Lung (tissue), 12 donors: ENCODE measurements around the gene SLC44A1. TPM values are rescaled to one million over a fixed set of nuclear protein-coding genes. Genes with fewer than 3 reads are reported as not detected.

ENCODE experiments used
- ATAC-seq: fragments of 200-7000 bp; cut with Tn5 transposase; one replicate; pipeline ENCODE4 v1.9.1; 2020; ENCODE audit warnings: moderate number of reproducible peaks; ENCODE audit not compliant: insufficient read depth, low FRiP score
- DNase-seq, 3 donors: peaks; one replicate each; pipeline ENCODE4 v3.0.0-alpha.2; 2013 to 2017
- H3K27ac ChIP-seq, 2 donors: one replicate each; pipeline ENCODE4 v1.5.1; 2013; ENCODE audit warnings: mild to moderate bottlenecking in 2 of 2, moderate library complexity in 2 of 2, control low read depth in 1 of 2, inconsistent platforms in 1 of 2, low read depth in 1 of 2, low read length in 1 of 2
- H3K27me3 ChIP-seq, 3 donors: one replicate each; pipeline ENCODE4 v1.5.1; 2013; ENCODE audit warnings: low read length in 2 of 3; ENCODE audit not compliant: control insufficient read depth in 3 of 3, insufficient read depth in 3 of 3
- H3K36me3 ChIP-seq, 4 donors: one replicate each; pipeline ENCODE4 v1.5.1; 2013; ENCODE audit warnings: low read length in 4 of 4, mild to moderate bottlenecking in 1 of 4, moderate library complexity in 1 of 4; ENCODE audit not compliant: control insufficient read depth in 4 of 4, insufficient read depth in 4 of 4
- H3K4me1 ChIP-seq, 5 donors: one replicate each; pipeline ENCODE4 v1.5.1; 2013; ENCODE audit warnings: low read length in 5 of 5, mild to moderate bottlenecking in 2 of 5, moderate library complexity in 1 of 5; ENCODE audit not compliant: control insufficient read depth in 5 of 5, insufficient read depth in 5 of 5
- H3K4me3 ChIP-seq: one replicate; pipeline ENCODE4 v1.5.1; 2013; ENCODE audit warnings: mild to moderate bottlenecking, control low read depth, moderate library complexity
- H3K9ac ChIP-seq, 2 donors: one replicate each; pipeline ENCODE4 v1.5.1; 2013; ENCODE audit warnings: low read length in 2 of 2, control low read depth in 1 of 2; ENCODE audit not compliant: insufficient read depth in 1 of 2
- H3K9me3 ChIP-seq, 4 donors: one replicate each; pipeline ENCODE4 v1.5.1; 2013; ENCODE audit warnings: low read length in 3 of 4, mild to moderate bottlenecking in 1 of 4, moderate library complexity in 1 of 4; ENCODE audit not compliant: control insufficient read depth in 4 of 4, insufficient read depth in 3 of 4
- CTCF ChIP-seq: IDR thresholded peaks from 2 replicates; pipeline ENCODE4 v1.5.1; 2012; ENCODE audit warnings: mild to moderate bottlenecking; ENCODE audit errors: control extremely low read depth, extremely low read depth
- WGBS, 2 donors: extraction: QIAGEN DNeasy Blood & Tissue Kit; methylation state at CpG; one replicate each; pipeline ENCODE4 v1.1.7; 2013; 5-methylcytosine and 5-hydroxymethylcytosine counted together
- polyA plus RNA-seq, 2 donors: library from polyadenylated mRNA; stranded (reverse); fragments of 200-250 nt; gene quantifications; one replicate each; pipeline ENCODE4 v1.2.1, GENCODE V29; 2013
- total RNA-seq, 2 donors: library from RNA; depleted of rRNA in 1 of 2; stranded (reverse); fragments of >200 nt in 1 of 2; gene quantifications; one replicate each; pipeline ENCODE4 v1.2.1, GENCODE V29; 2014 to 2021
- donor health status: control.
- donor health status: control.
- donor health status: Bipolar disorder and iron deficiency.
- donor health status: healthy.
- donor health status: DM: yes; HTN: yes; CAD: no.

The SLC44A1 gene
- total and polyA plus RNA-seq, 4 donors: 13.0 to 61.7 (median 33.8) TPM

- Histone ChIP-seq H3K9me3 (no peaks in the 10 kb centered on the region), H3K36me3 (no peaks in the 10 kb centered on the region), H3K27ac (no peak overlapping the region), H3K27me3 (no peaks in the 10 kb centered on the region), H3K4me3 (no peak overlapping the region), H3K9ac (no peak overlapping the region), H3K4me1 (no peaks in the 10 kb centered on the region)
- ATAC-seq (no peak), DNase-seq (peak in 2 of 3 donors; percentile 33 to 40)
- TF ChIP-seq CTCF: no peak
- 79 to 89% methylated on average over 2 of the region's 2 CpGs for WGBS, 2 donors
These were observed 230.9 kb downstream of the SLC44A1 start for GRCh38 chr9:105475302-105475701.

- Histone ChIP-seq H3K36me3 (no peaks in the 10 kb centered on the region), H3K4me3 (no peak overlapping the region), H3K4me1 (no peaks in the 10 kb centered on the region), H3K27me3 (no peaks in the 10 kb centered on the region), H3K9me3 (no peaks in the 10 kb centered on the region), H3K9ac (no peak overlapping the region), H3K27ac (no peak overlapping the region)
- TF ChIP-seq CTCF: no peak
- DNase-seq (no peak), ATAC-seq (no peak)
These were observed 235.4 kb downstream of the SLC44A1 start for GRCh38 chr9:105479846-105480245.

GRCh38 chr9:105483618-105484017 is 239.2 kb downstream of the SLC44A1 start:
- H3K4me3 ChIP-seq: no peak overlapping the region
- no peak overlapping the region for H3K27ac ChIP-seq
- no peaks in the 10 kb centered on the region for H3K4me1 ChIP-seq
- ATAC-seq: no peak
- TF ChIP-seq CTCF: no peak
- H3K27me3 ChIP-seq: no peaks in the 10 kb centered on the region
- H3K36me3 ChIP-seq: no peaks in the 10 kb centered on the region
- H3K9me3 ChIP-seq: no peaks in the 10 kb centered on the region
- no peak overlapping the region for H3K9ac ChIP-seq
- DNase-seq: no peak

GRCh38 chr9:105484226-105484625 is 239.8 kb downstream of the SLC44A1 start:
- no peak for ATAC-seq

More at GRCh38 chr9:105484226-105484625, 239.8 kb downstream of the SLC44A1 start:
- no peaks in the 10 kb centered on the region for H3K9me3 ChIP-seq
- no peak overlapping the region for H3K9ac ChIP-seq
- 97 to 100% methylated on average over 2 of the region's 2 CpGs for WGBS, 2 donors
- H3K4me3 ChIP-seq: no peak overlapping the region
- no peaks in the 10 kb centered on the region for H3K27me3 ChIP-seq
- no peak for TF ChIP-seq CTCF
- H3K27ac ChIP-seq: no peak overlapping the region
- no peaks in the 10 kb centered on the region for H3K4me1 ChIP-seq
- H3K36me3 ChIP-seq: no peaks in the 10 kb centered on the region
- DNase-seq: no peak
